Fibroblast of skin of left quadriceps (primary cell): Measurements from ENCODE around the gene UBTF.
"Not testable (repeated sequence)": the region's sequence is repeated elsewhere in the genome, so short reads cannot be mapped to it uniquely, and the experiment has no call there.

ENCODE experiments used
- DNase-seq, 2 experiments: peaks; one replicate each; pipeline ENCODE4 v3.0.0-alpha.2; 2013; ENCODE audit warnings: low read depth in 2 of 2

Gene UBTF

GRCh38 chr17:44241106-44241624 is 21.7 kb upstream of the UBTF start:
- DNase-seq: no peak

GRCh38 chr17:44237886-44238285 is 18.4 kb upstream of the UBTF start:
- not testable (repeated sequence) for DNase-seq

GRCh38 chr17:44236444-44236991 is 17.0 kb upstream of the UBTF start:
- no peak for DNase-seq

GRCh38 chr17:44235583-44235936 is 16.1 kb upstream of the UBTF start:
- no peak for DNase-seq

GRCh38 chr17:44233582-44233981 is 14.1 kb upstream of the UBTF start:
- no peak for DNase-seq

- DNase-seq: no peak
These were observed 12.6 kb upstream of the UBTF start for GRCh38 chr17:44232061-44232460.

GRCh38 chr17:44230140-44230539 is 10.7 kb upstream of the UBTF start:
- no peak for DNase-seq

GRCh38 chr17:44229090-44229489 is 9.6 kb upstream of the UBTF start:
- DNase-seq: no peak

- no peak for DNase-seq
These were observed 4.1 kb upstream of the UBTF start for GRCh38 chr17:44223541-44224071.

GRCh38 chr17:44222112-44222869 is 2.8 kb upstream of the UBTF start:
- DNase-seq: no peak

GRCh38 chr17:44221862-44222111 is 2.3 kb upstream of the UBTF start:
- DNase-seq: no peak

- DNase-seq: no peak
These were observed 1.8 kb upstream of the UBTF start for GRCh38 chr17:44221084-44221861.

GRCh38 chr17:44220213-44221083 is 973 bp upstream of the UBTF start:
- no peak for DNase-seq

GRCh38 chr17:44219108-44219615 is 313 bp downstream of the UBTF start:
- DNase-seq: no peak

- peak; percentile 88 to 89 for DNase-seq
These were observed 949 bp downstream of the UBTF start for GRCh38 chr17:44218344-44219107.

- DNase-seq: no peak
These were observed 1.6 kb downstream of the UBTF start for GRCh38 chr17:44217738-44218343.

- DNase-seq: no peak
These were observed 2.8 kb downstream of the UBTF start for GRCh38 chr17:44216694-44217093.

- DNase-seq: no peak
These were observed 3.3 kb downstream of the UBTF start for GRCh38 chr17:44216173-44216572.

- DNase-seq: no peak
These were observed 4.6 kb downstream of the UBTF start for GRCh38 chr17:44214896-44215295.

GRCh38 chr17:44214230-44214494 is 5.3 kb downstream of the UBTF start:
- DNase-seq: no peak
